Posterior cingulate gyrus (tissue), 11 donors: ENCODE results near the gene ADRA2A.

ENCODE experiments used
- DNase-seq, 10 donors: peaks; one replicate each; pipeline versions ENCODE4 v3.0.0 to v3.0.0-alpha.2; 2020 to 2021; ENCODE audit warnings: mixed read lengths in 3 of 10
- intact Hi-C: fragments of 100-400 bp; cut with DNase I; formaldehyde crosslinking; loops from one replicate; pipeline ENCODE4 v1.15.1; 2023

The ADRA2A gene

GRCh38 chr10:111082102-111082975 lies 5.5 kb downstream of the ADRA2A start:
- DNase-seq: no peak
- intact Hi-C loops: no loop called here

GRCh38 chr10:111083222-111084095 lies 6.6 kb downstream of the ADRA2A start:
- intact Hi-C loops: no loop called here

GRCh38 chr10:111084366-111085255 lies 7.8 kb downstream of the ADRA2A start:
- intact Hi-C loops: no loop called here
- no peak for DNase-seq

More at GRCh38 chr10:111083222-111084095, 6.6 kb downstream of the ADRA2A start:
- DNase-seq: no peak

GRCh38 chr10:111085690-111086353 lies 9.0 kb downstream of the ADRA2A start:
- intact Hi-C loops: no loop called here
- no peak for DNase-seq

- intact Hi-C loops: no loop called here
Observed at GRCh38 chr10:111086574-111086973, 9.7 kb downstream of the ADRA2A start.

GRCh38 chr10:111087331-111087756 lies 10.5 kb downstream of the ADRA2A start:
- intact Hi-C loops: no loop called here
- DNase-seq: no peak

More at GRCh38 chr10:111086574-111086973, 9.7 kb downstream of the ADRA2A start:
- DNase-seq: no peak

- no peak for DNase-seq
- intact Hi-C loops: no loop called here
Observed at GRCh38 chr10:111087968-111088505, 11.2 kb downstream of the ADRA2A start.

GRCh38 chr10:111089293-111089692 lies 12.5 kb downstream of the ADRA2A start:
- intact Hi-C loops: no loop called here
- no peak for DNase-seq

- intact Hi-C loops: no loop called here
- DNase-seq: no peak
Observed at GRCh38 chr10:111091833-111092232, 15.0 kb downstream of the ADRA2A start.

GRCh38 chr10:111093741-111094380 lies 17.0 kb downstream of the ADRA2A start:
- DNase-seq: peak in 1 of 10 donors; percentile 58

GRCh38 chr10:111098679-111099437 lies 22.0 kb downstream of the ADRA2A start:
- DNase-seq: no peak
- intact Hi-C loops: no loop called here

More at GRCh38 chr10:111093741-111094380, 17.0 kb downstream of the ADRA2A start:
- intact Hi-C loops: no loop called here

- intact Hi-C loops: no loop called here
- no peak for DNase-seq
Observed at GRCh38 chr10:111100198-111100597, 23.4 kb downstream of the ADRA2A start.

GRCh38 chr10:111101796-111102195 lies 25.0 kb downstream of the ADRA2A start:
- intact Hi-C loops: no loop called here
- no peak for DNase-seq

GRCh38 chr10:111102359-111102837 lies 25.6 kb downstream of the ADRA2A start:
- DNase-seq: no peak
- intact Hi-C loops: no loop called here

GRCh38 chr10:111103196-111103840 lies 26.5 kb downstream of the ADRA2A start:
- intact Hi-C loops: no loop called here
- no peak for DNase-seq

GRCh38 chr10:111104811-111105210 lies 28.0 kb downstream of the ADRA2A start:
- no peak for DNase-seq
- intact Hi-C loops: no loop called here

- intact Hi-C loops: no loop called here
- no peak for DNase-seq
Observed at GRCh38 chr10:111106081-111106480, 29.3 kb downstream of the ADRA2A start.

- intact Hi-C loops: no loop called here
- DNase-seq: no peak
Observed at GRCh38 chr10:111107023-111107422, 30.2 kb downstream of the ADRA2A start.
